HG03060 (cell line): ENCODE data around the gene OSBPL5.

Experiments used
- ATAC-seq: cut with Tn5 transposase; IDR thresholded peaks from one replicate; pipeline ENCODE4 v1.9.1; 2021; ENCODE audit warnings: low read depth, moderate number of reproducible peaks; ENCODE audit not compliant: unreplicated experiment

OSBPL5 gene, protein sequence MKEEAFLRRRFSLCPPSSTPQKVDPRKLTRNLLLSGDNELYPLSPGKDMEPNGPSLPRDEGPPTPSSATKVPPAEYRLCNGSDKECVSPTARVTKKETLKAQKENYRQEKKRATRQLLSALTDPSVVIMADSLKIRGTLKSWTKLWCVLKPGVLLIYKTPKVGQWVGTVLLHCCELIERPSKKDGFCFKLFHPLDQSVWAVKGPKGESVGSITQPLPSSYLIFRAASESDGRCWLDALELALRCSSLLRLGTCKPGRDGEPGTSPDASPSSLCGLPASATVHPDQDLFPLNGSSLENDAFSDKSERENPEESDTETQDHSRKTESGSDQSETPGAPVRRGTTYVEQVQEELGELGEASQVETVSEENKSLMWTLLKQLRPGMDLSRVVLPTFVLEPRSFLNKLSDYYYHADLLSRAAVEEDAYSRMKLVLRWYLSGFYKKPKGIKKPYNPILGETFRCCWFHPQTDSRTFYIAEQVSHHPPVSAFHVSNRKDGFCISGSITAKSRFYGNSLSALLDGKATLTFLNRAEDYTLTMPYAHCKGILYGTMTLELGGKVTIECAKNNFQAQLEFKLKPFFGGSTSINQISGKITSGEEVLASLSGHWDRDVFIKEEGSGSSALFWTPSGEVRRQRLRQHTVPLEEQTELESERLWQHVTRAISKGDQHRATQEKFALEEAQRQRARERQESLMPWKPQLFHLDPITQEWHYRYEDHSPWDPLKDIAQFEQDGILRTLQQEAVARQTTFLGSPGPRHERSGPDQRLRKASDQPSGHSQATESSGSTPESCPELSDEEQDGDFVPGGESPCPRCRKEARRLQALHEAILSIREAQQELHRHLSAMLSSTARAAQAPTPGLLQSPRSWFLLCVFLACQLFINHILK

DNA sequence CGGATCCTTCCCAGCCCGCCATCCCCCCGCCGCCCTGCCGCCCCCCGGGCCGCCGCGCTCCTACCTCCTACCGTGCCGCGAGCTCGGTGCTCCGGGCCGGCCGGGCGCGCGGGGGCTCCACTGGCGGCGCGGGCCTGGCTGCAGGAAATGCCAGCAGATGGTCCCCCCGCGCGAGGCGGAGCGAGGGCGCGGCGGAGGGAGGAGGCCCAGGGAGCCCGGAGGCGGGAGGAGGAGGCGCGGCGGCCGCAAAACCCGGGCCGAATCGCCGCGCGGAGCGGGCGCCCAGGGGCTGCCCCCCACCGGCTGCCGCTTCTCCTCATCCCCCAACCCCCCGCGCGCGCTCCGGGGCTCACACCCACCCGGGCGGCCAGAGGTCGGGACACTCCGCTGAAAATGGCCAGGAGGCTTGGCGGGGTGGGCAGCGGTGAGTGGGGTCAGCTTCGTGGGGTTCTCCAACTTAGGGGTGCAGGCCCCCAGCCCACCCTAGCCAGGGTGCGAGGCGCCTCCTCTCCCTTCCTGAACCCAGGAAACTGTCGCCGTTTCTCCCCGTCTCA lies at the start of gene OSBPL5:
TSS of gene OSBPL5 (minus strand) at position 159 of the 554 bp plus-strand sequence. CDS start 36,162 bp downstream, outside the sequence.
- ATAC-seq: no peak

DNA sequence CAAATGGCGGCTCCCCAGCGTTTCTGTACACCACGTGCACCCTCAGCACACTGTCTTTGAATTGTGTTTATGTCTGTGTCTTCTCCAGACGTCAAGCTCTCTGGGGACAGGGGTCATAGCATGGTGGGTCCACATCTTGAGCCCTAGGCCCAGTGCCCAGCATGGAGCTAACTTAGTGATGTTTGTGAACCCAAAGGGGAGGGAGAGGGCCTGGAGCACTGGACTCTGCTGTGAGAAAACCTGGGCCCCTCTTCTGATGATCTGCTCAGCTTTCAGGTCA lies 49.2 kb upstream of the OSBPL5 start:
- ATAC-seq: no peak

DNA sequence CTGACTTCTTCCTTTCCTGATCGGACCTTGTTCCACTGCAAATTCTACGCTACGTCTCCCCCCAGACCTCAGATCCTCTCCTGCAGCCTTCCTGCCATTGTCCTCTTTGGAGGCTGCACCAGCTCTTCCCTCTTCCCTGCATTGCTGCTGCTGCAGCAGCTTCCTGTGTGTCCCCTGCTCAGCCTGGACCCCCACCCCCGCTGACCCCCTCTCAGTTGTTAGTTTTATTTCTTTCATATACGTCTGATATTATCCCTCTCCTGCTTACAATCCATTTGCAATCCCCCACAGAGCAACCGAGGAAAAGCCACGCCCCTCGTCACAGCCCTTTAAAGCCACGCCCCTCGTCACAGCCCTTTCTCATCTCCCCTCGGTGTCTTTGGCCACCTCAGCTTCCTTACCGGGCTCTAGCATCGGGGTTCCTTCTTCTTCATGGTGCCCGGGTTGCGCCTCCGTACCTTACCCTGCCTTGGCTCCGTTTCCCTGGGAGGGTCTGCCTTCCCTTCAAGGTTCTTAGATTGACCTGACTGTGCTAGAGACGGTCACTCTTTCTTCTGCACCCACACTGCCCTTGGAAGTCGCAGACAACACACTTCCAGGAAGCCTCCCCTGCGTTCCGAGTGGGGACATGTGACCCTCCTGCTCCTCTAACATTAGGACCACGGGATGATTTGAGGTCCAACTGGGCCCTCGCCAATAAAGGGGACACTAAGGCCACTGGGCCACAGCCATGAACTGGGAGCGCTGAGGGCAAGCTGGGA lies 48.7 kb upstream of the OSBPL5 start:
- no peak for ATAC-seq

DNA sequence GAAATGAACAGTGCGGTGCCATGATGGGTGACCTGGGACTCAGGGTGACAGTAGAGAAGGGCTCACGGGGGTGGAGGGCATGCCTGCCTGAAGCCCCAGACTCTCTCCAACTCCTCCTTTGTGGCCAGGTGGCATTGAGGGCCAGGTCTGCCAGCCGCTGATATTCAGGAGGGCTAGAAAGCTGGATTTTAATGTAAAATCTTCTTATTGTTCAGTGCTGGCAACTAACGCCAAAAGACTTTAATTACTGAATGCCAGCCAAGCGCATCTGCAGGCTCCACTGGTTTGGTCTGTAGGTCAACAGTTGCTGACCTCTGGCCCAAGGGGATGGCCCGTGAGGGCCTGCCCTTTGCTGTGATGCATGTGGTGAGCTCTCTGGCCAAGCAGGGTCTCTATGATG lies 43.2 kb upstream of the OSBPL5 start:
- ATAC-seq: no peak

DNA sequence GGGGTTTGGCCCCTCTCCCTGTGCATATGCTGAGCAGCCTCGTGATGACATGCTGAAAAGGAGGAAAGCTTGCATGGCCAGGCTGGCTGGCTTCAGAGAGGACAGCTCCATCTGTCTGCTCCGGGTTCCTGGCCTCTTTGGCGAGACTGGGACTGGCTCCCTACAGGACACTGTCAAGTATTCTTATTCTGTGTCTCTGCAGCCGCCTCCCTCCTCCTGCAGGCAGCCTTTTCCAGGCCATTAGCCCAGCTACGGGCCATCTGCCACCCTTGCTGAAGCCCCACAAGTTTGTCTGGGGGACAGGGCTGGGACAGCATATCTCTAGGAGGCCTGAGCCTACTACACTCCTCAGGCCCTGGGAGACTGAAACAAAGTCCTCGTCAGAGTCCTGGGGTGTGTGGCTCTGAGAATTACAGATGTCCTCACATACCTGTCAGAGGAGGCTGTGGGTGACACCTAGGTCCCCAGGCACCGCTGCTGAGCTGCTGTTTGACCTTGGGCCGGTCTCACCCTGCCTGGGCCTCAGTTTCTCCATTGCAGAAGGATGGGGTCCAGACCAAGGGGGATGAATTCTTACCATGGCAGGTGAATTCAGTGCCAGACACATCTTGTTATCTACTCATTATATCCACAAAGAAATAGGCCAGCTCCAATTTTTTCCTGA lies 42.5 kb upstream of the OSBPL5 start:
- ATAC-seq: no peak

DNA sequence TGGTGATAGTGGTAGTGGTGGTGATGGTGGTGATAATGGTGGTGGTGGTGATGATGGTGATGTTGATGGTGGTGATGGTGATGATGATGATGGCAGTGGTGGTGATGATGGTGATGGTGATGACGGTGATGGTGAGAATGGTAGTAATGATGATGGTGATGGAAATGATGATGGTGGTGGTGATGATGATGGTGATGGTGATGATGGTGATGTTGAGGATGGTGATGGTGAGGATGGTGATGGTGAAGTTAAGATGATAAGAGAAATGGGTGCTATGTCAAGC lies 41.8 kb upstream of the OSBPL5 start:
- ATAC-seq: no peak

DNA sequence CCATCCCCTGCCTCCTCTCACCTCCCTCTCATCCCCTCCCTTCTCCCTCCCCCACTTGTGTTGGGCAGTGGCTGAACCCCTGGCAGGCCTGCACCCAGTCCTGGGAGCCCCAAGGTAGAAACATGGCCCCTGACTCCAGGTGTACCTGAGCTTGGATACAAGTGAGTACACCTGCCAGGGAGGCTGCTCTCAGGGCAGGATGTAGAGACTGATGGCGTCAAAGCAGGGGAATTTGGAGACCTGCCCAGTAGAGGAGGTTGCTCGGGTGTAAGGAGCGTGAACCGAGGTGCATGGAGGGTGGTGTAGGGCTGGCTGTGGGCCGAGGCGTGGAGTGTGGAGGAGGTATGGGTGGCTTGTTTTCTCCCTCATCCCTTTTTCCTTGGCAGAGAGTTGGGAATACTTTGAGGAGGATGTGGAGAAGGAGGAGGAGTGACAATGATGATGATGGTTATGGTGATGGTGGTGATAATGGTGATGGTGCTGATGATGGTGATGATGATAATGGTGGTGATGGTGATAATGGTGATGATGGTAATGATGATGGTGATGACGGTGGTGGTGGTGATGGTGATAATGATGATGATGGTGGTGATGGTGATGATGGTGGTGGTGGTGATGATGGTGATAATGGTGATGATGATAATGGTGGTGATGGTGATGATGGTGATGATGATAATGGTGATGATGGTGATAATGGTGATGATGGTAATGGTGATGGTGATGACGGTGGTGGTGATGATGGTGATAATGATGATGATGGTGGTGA lies 41.2 kb upstream of the OSBPL5 start:
- no peak for ATAC-seq

DNA sequence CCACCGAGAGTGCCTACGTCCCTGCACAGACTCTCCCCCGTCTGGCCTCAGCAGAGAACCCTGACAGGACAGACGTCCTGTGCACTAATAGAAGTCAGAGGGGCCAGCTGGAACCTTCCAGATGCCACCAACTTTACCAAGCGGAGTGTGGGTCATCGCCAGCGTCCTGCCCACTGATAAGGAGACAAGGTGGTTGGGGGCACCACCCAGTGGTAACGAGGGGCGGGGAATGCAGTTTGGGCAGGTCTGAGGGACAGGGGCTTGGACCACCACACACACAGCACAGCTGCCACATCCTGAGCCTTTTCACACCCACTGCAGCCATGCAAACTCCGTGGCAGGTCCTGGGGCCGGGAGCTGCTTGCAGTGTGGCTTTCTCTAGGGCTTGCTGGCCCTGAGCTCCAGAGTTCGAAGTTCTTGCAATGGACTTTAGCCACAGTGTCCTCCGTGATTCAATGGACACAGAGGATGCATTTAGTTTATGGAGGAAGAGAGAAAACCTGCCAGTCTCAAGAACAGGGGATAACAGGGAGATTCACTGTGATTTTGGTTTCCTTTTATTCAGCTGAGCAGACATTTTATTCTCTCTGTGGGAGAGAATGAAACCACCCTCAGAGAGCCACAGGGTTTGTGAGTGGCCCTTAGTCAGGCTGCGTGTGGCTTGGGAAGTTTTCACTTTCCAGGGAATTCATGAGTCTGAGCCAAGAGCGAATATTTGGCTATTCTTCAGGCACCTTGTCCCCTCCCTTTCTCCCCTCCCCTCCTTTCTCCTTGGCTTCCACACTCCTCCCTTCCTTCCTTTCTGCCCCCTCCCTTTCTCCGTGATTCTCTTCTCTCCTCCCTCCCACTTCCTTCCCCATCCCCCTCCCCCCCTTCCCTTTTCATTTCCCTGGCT lies 40.4 kb upstream of the OSBPL5 start:
- no peak for ATAC-seq

DNA sequence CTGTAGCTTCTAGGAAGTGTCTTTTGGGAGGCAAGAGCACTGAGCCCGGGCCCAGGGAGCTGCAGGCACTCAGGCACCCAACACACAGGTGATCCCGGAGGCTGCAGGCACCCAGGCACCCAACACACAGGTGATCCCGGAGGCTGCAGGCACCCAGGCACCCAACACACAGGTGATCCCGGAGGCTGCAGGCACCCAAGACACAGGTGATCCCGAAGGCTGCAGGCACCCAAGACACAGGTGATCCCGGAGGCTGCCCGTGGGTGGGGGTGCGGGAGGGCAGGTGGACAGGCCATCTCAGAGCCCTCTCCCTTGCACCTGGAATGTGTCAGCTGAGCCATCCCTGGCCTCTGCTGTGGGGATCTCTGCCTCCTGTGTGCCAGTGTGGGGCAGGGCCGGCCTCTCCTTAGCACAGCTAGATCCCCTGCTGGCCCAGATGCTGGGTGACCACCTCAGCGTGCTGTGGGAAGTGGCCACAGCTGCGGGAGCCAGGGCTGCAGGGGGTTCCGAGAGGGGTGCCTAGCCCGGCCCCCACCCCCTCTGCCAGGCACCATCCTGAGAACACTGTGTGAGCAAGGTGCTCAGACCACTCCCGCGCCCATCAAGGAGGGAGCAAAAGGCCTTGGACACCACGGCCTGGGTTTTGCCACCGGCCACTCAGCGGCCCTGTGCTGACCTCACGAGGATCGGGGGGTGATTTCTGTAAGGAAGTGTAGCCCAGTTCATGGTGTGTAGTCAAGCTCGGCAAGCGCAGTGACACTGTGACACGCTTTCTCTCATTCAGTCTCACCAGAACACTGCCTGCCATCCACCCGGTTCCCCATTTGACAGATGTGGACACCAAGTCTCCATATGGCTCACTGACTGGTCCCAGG lies 39.3 kb upstream of the OSBPL5 start:
- ATAC-seq: no peak

DNA sequence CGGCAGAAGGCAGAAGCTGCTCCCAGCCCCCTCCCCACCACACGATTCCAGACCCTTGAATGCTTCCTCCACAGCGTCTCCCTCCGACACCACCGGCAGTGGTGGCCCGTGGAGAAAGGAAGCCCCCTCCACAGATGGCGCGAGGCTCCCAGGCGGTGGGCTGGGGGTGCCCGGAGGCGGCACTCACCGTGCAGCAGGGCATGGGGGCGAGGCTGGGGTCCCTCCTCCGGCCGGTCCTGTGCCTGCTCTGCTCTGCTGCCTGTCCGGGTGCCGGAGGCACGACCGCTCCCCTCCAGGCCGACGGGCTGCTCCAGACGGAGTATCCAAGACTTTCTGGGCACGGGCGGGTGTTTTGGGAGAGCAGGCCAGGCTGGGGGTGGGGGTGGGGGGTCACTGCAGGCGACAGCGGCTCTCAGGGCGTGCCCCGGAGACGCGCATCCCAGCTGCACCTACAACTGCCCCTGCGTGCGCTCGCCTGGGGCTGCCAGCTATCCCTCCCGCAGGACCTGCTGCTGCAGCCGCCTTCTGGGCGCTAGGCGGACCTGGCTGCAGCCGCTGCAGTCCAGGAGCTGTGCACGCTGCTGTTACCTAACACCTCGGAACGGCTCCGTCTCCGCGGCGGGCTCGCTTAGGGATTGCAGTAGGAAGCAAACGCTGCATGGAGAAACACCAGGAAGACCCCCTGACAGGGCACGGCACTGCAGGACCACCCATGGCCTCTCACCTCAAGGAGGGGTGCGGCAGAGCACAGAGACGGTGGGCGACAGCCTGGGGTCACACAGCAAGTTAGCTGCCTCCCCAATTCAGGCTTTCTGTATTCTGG lies 38.3 kb upstream of the OSBPL5 start:
- ATAC-seq: no peak

DNA sequence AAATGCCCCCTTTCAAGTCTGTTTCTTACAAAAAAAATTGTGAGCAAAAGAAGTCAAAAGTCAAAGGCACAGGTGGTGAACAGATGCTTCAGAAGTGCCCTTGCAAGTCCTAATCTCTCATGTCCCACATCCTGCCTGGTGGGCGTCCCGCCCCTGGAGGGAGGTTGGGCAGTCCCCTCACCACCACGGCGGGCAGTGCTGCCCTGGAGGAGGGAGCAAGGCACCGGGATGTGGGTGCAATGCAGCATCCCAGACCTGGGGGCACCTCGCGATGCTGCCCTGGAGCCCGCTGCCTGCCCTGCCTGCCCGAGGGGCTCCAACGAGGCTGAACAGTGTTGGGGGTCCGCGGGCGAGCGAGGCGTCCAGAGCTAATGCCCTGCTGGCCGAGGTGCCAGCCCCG lies 37.6 kb upstream of the OSBPL5 start:
- ATAC-seq: no peak

DNA sequence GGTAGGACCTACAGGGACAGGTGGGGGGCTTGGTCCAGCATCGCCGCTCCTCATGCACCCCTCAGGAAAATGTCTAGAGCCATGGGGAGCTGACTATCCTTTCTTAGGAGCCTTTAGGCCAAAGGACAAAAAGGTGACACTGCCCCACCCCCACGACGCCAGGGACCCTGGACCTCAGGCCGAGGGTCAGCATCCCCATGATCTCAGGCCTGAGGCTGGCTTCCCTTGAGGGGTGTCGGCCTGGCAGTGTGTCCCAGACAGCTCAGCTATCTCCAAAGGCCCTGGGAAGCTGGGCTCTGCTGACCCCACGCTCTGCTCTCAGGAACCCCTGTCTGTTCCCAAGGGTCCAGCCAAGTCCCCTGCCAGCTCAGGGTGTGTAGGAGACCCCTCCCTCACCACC lies 37.2 kb upstream of the OSBPL5 start:
- no peak for ATAC-seq

DNA sequence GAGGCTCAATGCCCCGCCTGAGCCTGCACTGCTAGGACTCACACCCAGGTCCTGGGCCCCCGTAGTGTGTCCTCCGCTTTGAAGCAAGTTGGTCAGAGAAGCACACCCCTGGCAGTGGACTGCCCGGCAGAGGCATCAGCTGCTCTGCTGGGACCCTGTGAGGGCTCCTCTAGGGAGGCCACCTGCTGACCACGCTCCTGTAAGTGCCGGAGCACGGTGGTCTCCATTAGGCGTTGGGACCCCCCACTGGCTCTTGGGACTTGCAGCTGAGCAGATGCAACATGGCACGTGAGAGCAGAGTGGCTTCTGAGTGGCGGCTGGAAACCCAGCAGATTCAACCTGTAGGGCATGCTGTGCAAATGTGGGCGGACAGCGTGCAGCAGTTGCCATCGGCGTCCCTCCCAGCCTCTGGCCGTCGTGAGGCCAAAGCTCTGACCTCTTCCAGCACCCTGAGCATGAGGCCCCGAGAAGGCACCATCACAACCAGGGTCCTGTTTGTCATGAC lies 36.6 kb upstream of the OSBPL5 start:
- no peak for ATAC-seq

DNA sequence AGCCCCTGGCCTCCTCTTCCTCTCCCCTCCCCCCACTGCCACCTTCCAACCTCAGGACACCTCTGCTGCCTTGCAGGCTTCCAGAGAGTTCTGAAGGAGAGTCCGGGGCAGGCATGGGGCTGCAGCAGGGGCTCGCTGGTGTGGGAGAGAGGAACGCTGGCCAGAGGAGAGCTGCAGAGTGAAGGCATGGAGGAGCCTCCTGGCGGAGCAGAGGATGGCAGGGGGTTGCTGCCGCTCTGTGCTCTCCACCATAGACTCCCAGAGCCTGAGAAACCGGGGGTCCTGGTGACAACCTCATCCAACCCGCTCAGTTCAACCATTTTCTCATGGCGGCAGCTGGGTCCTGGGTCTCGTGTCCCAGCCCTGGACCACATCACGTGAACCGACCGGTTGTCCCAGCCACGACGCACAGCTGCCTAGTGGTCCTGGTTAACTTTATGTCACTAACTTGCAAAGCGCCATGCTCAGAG lies 36.0 kb upstream of the OSBPL5 start:
- ATAC-seq: no peak

DNA sequence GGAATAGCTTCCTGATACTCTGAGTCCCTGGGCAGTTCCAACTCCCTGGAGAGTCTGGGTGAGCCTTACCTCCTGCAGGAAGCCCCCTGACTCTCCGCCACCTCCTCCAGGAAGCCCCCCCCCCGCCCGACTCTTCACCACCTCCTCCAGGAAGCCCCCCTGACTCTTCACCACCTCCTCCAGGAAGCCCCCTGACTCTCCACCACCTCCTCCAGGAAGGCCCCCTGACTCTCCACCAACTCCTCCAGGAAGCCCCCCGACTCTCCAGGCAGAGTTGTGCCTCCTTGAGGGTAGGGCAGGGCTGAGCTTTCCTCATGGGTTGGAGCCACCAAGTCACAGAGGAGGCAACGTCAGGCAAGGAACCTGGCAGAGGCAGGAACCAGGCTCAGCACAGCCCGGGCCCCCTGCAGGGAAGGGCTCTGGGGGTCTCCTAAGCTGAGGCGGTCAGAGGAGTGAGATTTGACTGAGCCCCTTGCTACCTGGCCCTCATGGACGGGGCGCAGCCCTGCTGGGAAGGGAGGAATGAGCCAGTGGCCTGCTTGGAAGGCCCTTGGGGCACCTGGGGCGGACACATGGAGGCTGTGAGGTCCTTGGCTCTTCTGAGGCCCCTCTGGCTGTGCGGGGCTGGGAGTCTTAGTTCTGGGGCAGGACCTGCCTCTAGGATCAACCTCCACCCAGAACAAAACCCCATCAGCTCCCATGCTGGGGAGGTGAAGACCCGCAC lies 35.4 kb upstream of the OSBPL5 start:
- ATAC-seq: no peak
